DND-41 (cell line): ENCODE results near the gene SYCP2L.

ENCODE experiments used
- EZH2 ChIP-seq: IDR thresholded peaks from 3 replicates; pipeline ENCODE4 v1.6.1; 2012; ENCODE audit warnings: borderline replicate concordance, low read depth, mild to moderate bottlenecking, moderate library complexity, low read length, inconsistent platforms; ENCODE audit not compliant: severe bottlenecking
- TF ChIP-seq, protein P1 (sequence below): IDR thresholded peaks from 2 replicates; pipeline ENCODE4 v1.5.1; 2012; ENCODE audit warnings: borderline replicate concordance, low read length, moderate library complexity, mild to moderate bottlenecking; ENCODE audit not compliant: poor library complexity, severe bottlenecking; ENCODE audit errors: extremely low read depth

DNA sequence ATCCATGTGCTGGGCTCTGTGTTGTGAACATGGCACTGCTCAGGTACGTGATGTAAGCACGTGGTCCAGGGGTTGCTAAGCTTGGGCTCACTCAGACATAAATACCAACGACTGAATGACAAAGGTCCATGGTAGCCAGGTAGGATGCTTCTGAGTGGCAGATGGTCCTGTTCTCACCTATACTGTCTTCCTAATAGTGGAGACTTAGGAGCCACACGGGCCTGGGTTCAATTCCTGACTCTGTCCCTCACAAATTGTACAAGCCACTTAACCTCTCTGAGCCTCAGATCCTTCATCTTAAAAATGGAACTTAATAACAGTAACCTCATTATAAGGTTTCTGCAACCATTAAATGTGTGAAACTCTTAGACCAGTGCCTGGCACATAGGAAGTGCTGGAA, 11.8 kb upstream of the SYCP2L start:
- TF ChIP-seq, protein P1, sequence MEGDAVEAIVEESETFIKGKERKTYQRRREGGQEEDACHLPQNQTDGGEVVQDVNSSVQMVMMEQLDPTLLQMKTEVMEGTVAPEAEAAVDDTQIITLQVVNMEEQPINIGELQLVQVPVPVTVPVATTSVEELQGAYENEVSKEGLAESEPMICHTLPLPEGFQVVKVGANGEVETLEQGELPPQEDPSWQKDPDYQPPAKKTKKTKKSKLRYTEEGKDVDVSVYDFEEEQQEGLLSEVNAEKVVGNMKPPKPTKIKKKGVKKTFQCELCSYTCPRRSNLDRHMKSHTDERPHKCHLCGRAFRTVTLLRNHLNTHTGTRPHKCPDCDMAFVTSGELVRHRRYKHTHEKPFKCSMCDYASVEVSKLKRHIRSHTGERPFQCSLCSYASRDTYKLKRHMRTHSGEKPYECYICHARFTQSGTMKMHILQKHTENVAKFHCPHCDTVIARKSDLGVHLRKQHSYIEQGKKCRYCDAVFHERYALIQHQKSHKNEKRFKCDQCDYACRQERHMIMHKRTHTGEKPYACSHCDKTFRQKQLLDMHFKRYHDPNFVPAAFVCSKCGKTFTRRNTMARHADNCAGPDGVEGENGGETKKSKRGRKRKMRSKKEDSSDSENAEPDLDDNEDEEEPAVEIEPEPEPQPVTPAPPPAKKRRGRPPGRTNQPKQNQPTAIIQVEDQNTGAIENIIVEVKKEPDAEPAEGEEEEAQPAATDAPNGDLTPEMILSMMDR = no peak
- TF ChIP-seq EZH2 = no peak
